ENCODE measurements around the gene BICD2.

The BICD2 gene

GRCh38 chr9:92746567-92747458, 17.8 kb downstream of the BICD2 start:
- Mint-ChIP-seq H3K27me3 (no peaks in the 10 kb centered on the region), H3K36me3 (ENCODE audit: low read depth) (peaks cover 3% of the 10 kb centered on the region), H3K4me1 (peaks cover 48% of the 10 kb centered on the region), H3K4me3 (no peak overlapping the region), H3K9me3 (no peaks in the 10 kb centered on the region), H3K27ac (no peak overlapping the region)
- no peak for DNase-seq
- ATAC-seq = peak; percentile 9

DNA sequence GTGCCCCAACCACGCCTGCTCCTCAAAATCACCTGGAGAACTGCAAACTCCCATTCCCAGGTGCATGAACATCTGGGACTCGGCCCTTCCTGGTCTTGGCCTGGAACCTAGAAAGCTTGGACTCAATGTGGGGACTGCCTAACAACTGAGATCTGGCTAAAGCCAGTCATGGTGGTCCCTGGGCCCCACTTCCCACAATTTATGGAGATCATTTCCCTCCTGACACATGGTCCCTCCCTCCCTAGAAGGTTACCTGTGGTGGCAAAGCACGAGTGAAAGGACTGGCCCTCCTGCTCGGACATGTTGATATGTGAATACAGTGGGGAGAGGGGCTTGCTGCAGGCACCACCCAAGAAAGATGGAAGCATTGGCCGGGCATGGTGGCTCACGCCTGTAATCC, 18.8 kb downstream of the BICD2 start:
- no peak overlapping the region for H3K27ac Mint-ChIP-seq
- no peak overlapping the region for H3K4me3 Mint-ChIP-seq
- H3K4me1 Mint-ChIP-seq = peaks cover 52% of the 10 kb centered on the region
- no peak for ATAC-seq
- DNase-seq = no peak
- no peaks in the 10 kb centered on the region for H3K27me3 Mint-ChIP-seq
- no peaks in the 10 kb centered on the region for H3K9me3 Mint-ChIP-seq
- H3K36me3 Mint-ChIP-seq (ENCODE audit: low read depth) = peaks cover 3% of the 10 kb centered on the region

- peaks cover 56% of the 10 kb centered on the region for H3K4me1 Mint-ChIP-seq
- no peaks in the 10 kb centered on the region for H3K9me3 Mint-ChIP-seq
- H3K4me3 Mint-ChIP-seq = no peak overlapping the region
- peaks cover 3% of the 10 kb centered on the region for H3K36me3 Mint-ChIP-seq (ENCODE audit: low read depth)
- ATAC-seq (no peak), DNase-seq (no peak)
- H3K27ac Mint-ChIP-seq = no peak overlapping the region
- no peaks in the 10 kb centered on the region for H3K27me3 Mint-ChIP-seq
Measured at GRCh38 chr9:92745331-92745730, 19.3 kb downstream of the BICD2 start.

- no peak for ATAC-seq
- H3K27ac Mint-ChIP-seq = no peak overlapping the region
- peaks cover 76% of the 10 kb centered on the region for H3K4me1 Mint-ChIP-seq
- no peak for DNase-seq
- H3K4me3 Mint-ChIP-seq = no peak overlapping the region
- no peaks in the 10 kb centered on the region for H3K9me3 Mint-ChIP-seq
- H3K36me3 Mint-ChIP-seq (ENCODE audit: low read depth) = peaks cover 3% of the 10 kb centered on the region
- H3K27me3 Mint-ChIP-seq = no peaks in the 10 kb centered on the region
Measured at GRCh38 chr9:92740969-92741368, 23.7 kb downstream of the BICD2 start.

- Mint-ChIP-seq H3K4me1 (peaks cover 74% of the 10 kb centered on the region), H3K9me3 (no peaks in the 10 kb centered on the region), H3K36me3 (ENCODE audit: low read depth) (peaks cover 3% of the 10 kb centered on the region), H3K4me3 (no peak overlapping the region), H3K27ac (no peak overlapping the region), H3K27me3 (no peaks in the 10 kb centered on the region)
- DNase-seq (no peak), ATAC-seq (no peak)
Measured at GRCh38 chr9:92740446-92740961, 24.1 kb downstream of the BICD2 start.

GRCh38 chr9:92740009-92740408, 24.6 kb downstream of the BICD2 start:
- H3K27me3 Mint-ChIP-seq = no peaks in the 10 kb centered on the region
- H3K4me1 Mint-ChIP-seq = peaks cover 78% of the 10 kb centered on the region
- DNase-seq = no peak
- no peak overlapping the region for H3K4me3 Mint-ChIP-seq
- H3K27ac Mint-ChIP-seq = no peak overlapping the region
- H3K36me3 Mint-ChIP-seq (ENCODE audit: low read depth) = peaks cover 3% of the 10 kb centered on the region
- no peaks in the 10 kb centered on the region for H3K9me3 Mint-ChIP-seq
- no peak for ATAC-seq

DNA sequence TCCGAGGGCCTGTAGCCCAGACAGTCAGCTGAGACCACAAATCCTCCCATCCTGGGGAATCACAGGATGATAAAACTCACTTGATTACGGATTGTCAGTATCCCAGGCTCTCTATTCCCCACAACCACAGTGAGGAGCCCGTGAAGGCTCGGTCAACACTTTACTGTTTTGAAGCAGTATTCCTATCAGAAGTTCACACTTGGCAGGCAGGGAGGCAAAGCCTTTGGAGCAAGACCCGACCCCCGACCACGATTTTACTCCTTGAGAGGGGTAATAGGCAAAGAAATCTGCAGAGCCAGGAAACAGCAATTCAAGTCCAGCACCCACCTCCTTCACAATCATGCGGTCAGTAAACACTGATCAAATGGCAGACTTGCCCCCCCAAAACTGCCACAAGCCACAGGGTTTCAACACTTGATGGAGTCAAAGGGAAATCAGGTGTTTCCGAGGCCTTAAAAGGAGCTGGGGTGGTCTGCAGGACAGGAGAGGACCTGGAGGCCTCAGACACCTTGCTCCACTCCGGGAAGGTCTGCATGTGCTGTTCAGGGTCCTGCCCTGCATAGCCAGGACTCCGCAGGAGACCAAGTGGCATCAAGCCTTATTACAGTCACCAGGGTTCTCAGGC, 25.2 kb downstream of the BICD2 start:
- no peak for DNase-seq
- ATAC-seq = no peak
- H3K27ac Mint-ChIP-seq = no peak overlapping the region
- H3K9me3 Mint-ChIP-seq = no peaks in the 10 kb centered on the region
- peaks cover 3% of the 10 kb centered on the region for H3K36me3 Mint-ChIP-seq (ENCODE audit: low read depth)
- no peaks in the 10 kb centered on the region for H3K27me3 Mint-ChIP-seq
- peaks cover 76% of the 10 kb centered on the region for H3K4me1 Mint-ChIP-seq
- no peak overlapping the region for H3K4me3 Mint-ChIP-seq

DNA sequence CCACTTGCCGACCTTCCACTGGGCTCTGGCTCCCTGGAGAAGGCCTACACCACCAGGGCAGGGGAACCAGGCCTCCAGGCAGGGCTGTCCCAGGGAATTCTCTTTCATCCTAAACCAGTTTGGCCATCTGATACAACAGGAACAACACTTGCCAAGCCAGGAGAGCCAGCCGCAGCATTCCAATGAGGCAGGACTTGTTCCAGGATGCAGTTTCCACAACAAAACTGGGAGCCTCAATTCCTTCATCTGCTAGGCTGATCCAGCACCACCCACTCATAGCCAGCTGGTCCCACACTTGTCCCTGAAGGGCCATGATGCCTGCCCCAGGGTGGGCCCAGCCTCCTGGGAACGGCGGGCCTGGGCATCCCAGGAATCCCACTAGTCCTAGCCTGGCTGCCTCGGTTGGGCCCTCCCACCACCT, 26.0 kb downstream of the BICD2 start:
- ATAC-seq (no peak), DNase-seq (no peak)
- no peak overlapping the region for H3K27ac Mint-ChIP-seq
- no peak overlapping the region for H3K4me3 Mint-ChIP-seq
- H3K36me3 Mint-ChIP-seq (ENCODE audit: low read depth) = peaks cover 3% of the 10 kb centered on the region
- H3K4me1 Mint-ChIP-seq = peaks cover 71% of the 10 kb centered on the region
- no peaks in the 10 kb centered on the region for H3K9me3 Mint-ChIP-seq
- H3K27me3 Mint-ChIP-seq = no peaks in the 10 kb centered on the region

DNA sequence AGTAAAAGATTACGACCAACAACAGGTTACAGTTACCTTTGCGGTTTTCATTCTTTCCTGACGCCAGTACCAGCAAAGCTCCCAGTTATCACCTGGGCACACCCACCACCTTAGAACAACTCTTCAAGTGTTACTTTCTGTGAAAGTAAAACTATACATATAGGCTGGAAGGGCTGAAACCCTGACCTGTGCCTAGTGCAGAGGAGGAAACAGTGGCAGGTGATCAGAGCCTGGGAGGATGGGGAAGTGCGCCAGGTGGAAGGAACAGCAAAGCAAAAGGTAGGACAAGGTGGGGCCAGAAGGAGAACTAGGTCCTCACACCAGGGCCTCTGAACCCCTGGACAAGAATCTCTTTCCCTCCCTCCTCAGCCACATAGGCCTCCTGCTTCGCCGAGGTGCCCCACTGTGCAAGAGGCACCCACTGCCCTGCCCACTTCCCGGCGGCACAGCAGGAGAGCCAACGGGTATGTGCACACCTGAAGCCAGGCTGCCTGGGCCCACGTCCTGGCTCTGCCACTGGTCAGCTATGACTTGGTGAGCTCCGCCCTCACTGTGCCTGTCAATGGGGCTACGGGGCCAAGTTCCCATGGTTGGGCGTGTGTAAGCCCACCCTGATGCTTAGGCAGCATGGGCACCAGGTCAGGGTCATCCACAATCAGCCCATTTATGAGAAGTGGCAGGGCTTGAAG, 26.9 kb downstream of the BICD2 start:
- Mint-ChIP-seq H3K9me3 (no peaks in the 10 kb centered on the region), H3K36me3 (ENCODE audit: low read depth) (no peaks in the 10 kb centered on the region), H3K27ac (no peak overlapping the region), H3K4me1 (peaks cover 65% of the 10 kb centered on the region), H3K4me3 (no peak overlapping the region), H3K27me3 (no peaks in the 10 kb centered on the region)
- no peak for DNase-seq
- no peak for ATAC-seq

DNA sequence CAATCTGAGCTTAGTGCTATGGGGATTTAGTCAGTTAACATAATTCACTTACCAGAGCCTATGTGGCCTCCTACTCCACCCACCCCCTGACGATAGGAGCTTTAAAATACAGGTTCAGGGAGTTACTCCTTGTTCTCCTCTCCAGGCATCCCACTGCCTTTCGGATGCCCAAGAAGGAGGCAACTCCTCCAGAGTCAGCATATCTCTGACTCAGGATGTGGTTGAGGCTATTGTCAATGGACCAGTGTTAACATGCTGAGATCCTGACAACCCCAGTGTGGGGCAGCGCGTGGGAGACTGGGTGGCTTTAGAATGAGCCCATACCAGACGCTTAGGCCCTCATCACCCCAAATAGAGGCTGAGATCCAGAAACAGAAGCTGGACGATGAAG, 27.4 kb downstream of the BICD2 start:
- Mint-ChIP-seq H3K27ac (no peak overlapping the region), H3K4me1 (peaks cover 63% of the 10 kb centered on the region)
- DNase-seq = no peak

GRCh38 chr9:92736563-92737215, 27.9 kb downstream of the BICD2 start:
- no peak overlapping the region for H3K4me3 Mint-ChIP-seq
- H3K36me3 Mint-ChIP-seq (ENCODE audit: low read depth) = no peaks in the 10 kb centered on the region
- no peaks in the 10 kb centered on the region for H3K27me3 Mint-ChIP-seq
- H3K27ac Mint-ChIP-seq = peak overlapping the region; percentile 23
- DNase-seq (no peak), ATAC-seq (no peak)
- peaks cover 67% of the 10 kb centered on the region for H3K4me1 Mint-ChIP-seq
- no peaks in the 10 kb centered on the region for H3K9me3 Mint-ChIP-seq

More for the DNA sequence above, 27.4 kb downstream of the BICD2 start:
- no peak for ATAC-seq
- Mint-ChIP-seq H3K9me3 (no peaks in the 10 kb centered on the region), H3K4me3 (no peak overlapping the region), H3K27me3 (no peaks in the 10 kb centered on the region), H3K36me3 (ENCODE audit: low read depth) (no peaks in the 10 kb centered on the region)

- Mint-ChIP-seq H3K4me3 (no peak overlapping the region), H3K9me3 (no peaks in the 10 kb centered on the region), H3K27me3 (no peaks in the 10 kb centered on the region), H3K4me1 (peaks cover 60% of the 10 kb centered on the region), H3K27ac (no peak overlapping the region), H3K36me3 (ENCODE audit: low read depth) (no peaks in the 10 kb centered on the region)
- ATAC-seq (no peak), DNase-seq (no peak)
Measured at GRCh38 chr9:92735636-92736562, 28.7 kb downstream of the BICD2 start.

GRCh38 chr9:92734931-92735635, 29.6 kb downstream of the BICD2 start:
- no peak overlapping the region for H3K4me3 Mint-ChIP-seq
- peaks cover 52% of the 10 kb centered on the region for H3K4me1 Mint-ChIP-seq
- no peaks in the 10 kb centered on the region for H3K9me3 Mint-ChIP-seq
- no peak overlapping the region for H3K27ac Mint-ChIP-seq
- ATAC-seq = peak; percentile 4
- H3K36me3 Mint-ChIP-seq (ENCODE audit: low read depth) = no peaks in the 10 kb centered on the region
- H3K27me3 Mint-ChIP-seq = no peaks in the 10 kb centered on the region
- no peak for DNase-seq
